HepG2 (cell line): ENCODE data around the gene PELI2. TPM values are rescaled to one million over a fixed set of nuclear protein-coding genes. Genes with fewer than 3 reads are reported as not detected.

Source experiments
- ATAC-seq: fragments of 200-7000 bp; cut with Tn5 transposase; 3 replicates; pipeline ENCODE4 v1.9.1; 2020; ENCODE audit warnings: mild to moderate bottlenecking, moderate library complexity
- BruUV-seq: library from RNA; stranded (reverse); fragments of 400-500 nt; replicated peaks from 2 replicates; lab custom pipeline; 2021; lab: Mats Ljungman, UMichigan
- CTCF ChIA-PET: fragments of 300-600 bp; formaldehyde crosslinking; extraction: SDS; loops from one replicate; lab custom pipeline; 2021; ENCODE audit warnings: low total read pairs, inconsistent platforms, low intra/inter-chr PET ratio; lab: Yijun Ruan, JAX
- POLR2A ChIA-PET: fragments of 350-600 bp; sonication (Branson Sonifier 250); formaldehyde crosslinking; loops from one replicate; lab custom pipeline; 2020; ENCODE audit warnings: antibody characterized with exemption, inconsistent platforms; lab: Yijun Ruan, JAX
- DNase-seq: peaks from one replicate; pipeline ENCODE4 v3.0.0-alpha.2; 2015; ENCODE audit warnings: low spot score
- FAIRE-seq: peaks from 3 replicates; lab custom pipeline; 2011; peaks lifted over from hg19 to GRCh38; lab: Jason Lieb, UNC
- H2AFZ ChIP-seq: one replicate; pipeline ENCODE4 v1.6.1; 2011; ENCODE audit warnings: low read length, inconsistent platforms
- H3K27ac ChIP-seq: fragments of 300-600 bp; 3 replicates; pipeline ENCODE4 v1.8.0; 2011; ENCODE audit warnings: mixed run types, mild to moderate bottlenecking, mixed read lengths, low read length, inconsistent platforms; ENCODE audit not compliant: insufficient read depth; ENCODE audit errors: extremely low read length
- H3K27me3 ChIP-seq, 2 experiments: fragments of 200-600 bp in 1 of 2; 2 replicates in 1 of 2; 3 replicates in 1 of 2; pipeline versions ENCODE4 v1.6.0 to v1.8.0; 2011; ENCODE audit warnings: low read length in 2 of 2, mild to moderate bottlenecking in 2 of 2, moderate library complexity in 2 of 2, inconsistent platforms in 1 of 2; ENCODE audit not compliant: insufficient read depth in 2 of 2, control insufficient read depth in 1 of 2
- H3K36me3 ChIP-seq, 2 experiments: fragments of 200-600 bp in 1 of 2; replicated peaks in 1 of 2; 2 replicates in 1 of 2; 3 replicates in 1 of 2; pipeline versions ENCODE4 v1.5.1 to v1.8.0; 2011; ENCODE audit warnings: low read length in 2 of 2, inconsistent platforms in 1 of 2; ENCODE audit not compliant: insufficient read depth in 2 of 2, control insufficient read depth in 1 of 2
- H3K4me1 ChIP-seq: 2 replicates; pipeline ENCODE4 v1.5.1; 2012; ENCODE audit warnings: low read length, inconsistent platforms; ENCODE audit not compliant: insufficient read depth
- H3K4me2 ChIP-seq: 2 replicates; pipeline ENCODE4 v1.6.0; 2011; ENCODE audit warnings: low read depth, low read length, inconsistent platforms
- H3K4me3 ChIP-seq, 3 experiments: fragments of 200-600 bp in 1 of 3; sonication (generic), shearing (Covaris generic) in 1 of 3; replicated peaks in 1 of 3; 2 replicates each; pipeline ENCODE4 v1.5.1; 2011 to 2016; ENCODE audit warnings: low read length in 3 of 3, inconsistent platforms in 2 of 3, low read depth in 2 of 3, mild to moderate bottlenecking in 2 of 3, control low read depth in 1 of 3, mixed read lengths in 1 of 3; ENCODE audit not compliant: insufficient read depth in 1 of 3
- H3K79me2 ChIP-seq: one replicate; pipeline ENCODE4 v1.6.1; 2011; ENCODE audit warnings: low read length, inconsistent platforms; ENCODE audit not compliant: insufficient read depth
- H3K9ac ChIP-seq: 2 replicates; pipeline ENCODE4 v1.6.0; 2011; ENCODE audit warnings: mild to moderate bottlenecking, low read depth, low read length, inconsistent platforms; ENCODE audit not compliant: insufficient read depth
- H3K9me3 ChIP-seq: 2 replicates; pipeline ENCODE4 v1.5.1; 2012; ENCODE audit warnings: mild to moderate bottlenecking, low read length
- H4K20me1 ChIP-seq: 2 replicates; pipeline ENCODE4 v1.6.0; 2011; ENCODE audit warnings: inconsistent platforms, mild to moderate bottlenecking, low read length, moderate library complexity; ENCODE audit not compliant: insufficient read depth
- DBP ChIP-seq: sonication (generic); formaldehyde crosslinking; IDR thresholded peaks from 2 replicates; pipeline ENCODE4 v1.4.0; 2020; ENCODE audit warnings: missing genetic modification reagents; ENCODE audit errors: not compliant biosample characterization
- MLLT10 ChIP-seq: sonication (generic); formaldehyde crosslinking; IDR thresholded peaks from 2 replicates; pipeline ENCODE4 v1.4.0; 2020; ENCODE audit warnings: missing genetic modification reagents
- SOX13 ChIP-seq, 3 experiments: fragments of 450-650 bp in 1 of 3; sonication (generic) in 1 of 3; formaldehyde crosslinking in 1 of 3; IDR thresholded peaks in 2 of 3; conservative IDR thresholded peaks in 1 of 3; 2 replicates each; pipeline versions ENCODE4 v1.5.0 to v1.6.1; 2016 to 2020; ENCODE audit warnings: antibody characterized with exemption in 1 of 3, mild to moderate bottlenecking in 1 of 3, missing compliant biosample characterization in 1 of 3, missing genetic modification reagents in 1 of 3, moderate library complexity in 1 of 3
- ZBTB7A ChIP-seq: sonication (generic); formaldehyde crosslinking; IDR thresholded peaks from 2 replicates; pipeline ENCODE4 v1.8.0; 2022; ENCODE audit warnings: mild to moderate bottlenecking, missing genetic modification reagents
- ZKSCAN8 ChIP-seq: IDR thresholded peaks from 2 replicates; pipeline ENCODE4 v1.6.1; 2016; ENCODE audit warnings: borderline replicate concordance, missing genetic modification reagents, missing compliant biosample characterization
- WGBS: methylation state at CpG from one replicate; pipeline ENCODE4 v1.1.6; 2017; ENCODE audit warnings: low lambda C conversion rate; 5-methylcytosine and 5-hydroxymethylcytosine counted together
- in situ Hi-C: cut with HindIII; loops from 2 replicates; pipeline ENCODE4 v1.10.0; 2017; ENCODE audit warnings: low pct_unique_long_range_greater_than_20kb; ENCODE audit not compliant: extremely low pct_ligation_motif_present
- intact Hi-C: fragments of 100-400 bp; cut with micrococcal nuclease; formaldehyde crosslinking; loops from one replicate; pipeline ENCODE4 v1.10.0; 2022; ENCODE audit not compliant: unreplicated experiment
- polyA plus RNA-seq, 8 experiments: library from polyadenylated mRNA; depleted of rRNA in 3 of 8; stranded (reverse) in 7 of 8; unstranded in 1 of 8; fragments of >200 nt; fragmentation: Illumina TruSeq in 4 of 8; extraction: Trizol in 4 of 8; gene quantifications; 2 replicates each; pipeline versions ENCODE4 v1.2.1 to v1.2.3, GENCODE V29; 2011 to 2016; ENCODE audit warnings: low read depth in 4 of 8, missing spikeins in 1 of 8, mixed read lengths in 1 of 8; ENCODE audit not compliant: insufficient read depth in 1 of 8
- total RNA-seq, 5 experiments: library from RNA; depleted of rRNA; stranded (reverse); fragments of >200 nt; fragmentation: Illumina TruSeq; extraction: Trizol; gene quantifications; 2 replicates each; pipeline ENCODE4 v1.2.3, GENCODE V29; 2016; ENCODE audit warnings: low read depth in 1 of 5
- TF ChIP-seq, protein P1 (sequence below): sonication (generic); formaldehyde crosslinking; IDR thresholded peaks from 2 replicates; pipeline ENCODE4 v1.4.0; 2020; ENCODE audit warnings: mild to moderate bottlenecking, low read depth, missing genetic modification reagents
- TF ChIP-seq, protein P2 (sequence below): sonication (generic); formaldehyde crosslinking; IDR thresholded peaks from 2 replicates; pipeline ENCODE4 v1.4.0; 2020; ENCODE audit warnings: missing genetic modification reagents
- TF ChIP-seq, protein P3 (sequence below): sonication (generic); formaldehyde crosslinking; IDR thresholded peaks from 2 replicates; pipeline ENCODE4 v1.4.0; 2020; ENCODE audit warnings: missing genetic modification reagents
- TF ChIP-seq, protein P4 (sequence below): sonication (generic); formaldehyde crosslinking; IDR thresholded peaks from 2 replicates; pipeline ENCODE4 v1.4.0; 2020; ENCODE audit warnings: missing genetic modification reagents
- TF ChIP-seq, protein P5 (sequence below): sonication (generic); formaldehyde crosslinking; IDR thresholded peaks from 2 replicates; pipeline ENCODE4 v1.8.0; 2023; ENCODE audit warnings: mild to moderate bottlenecking, missing genetic modification reagents

Gene PELI2
- total and polyA plus RNA-seq, 2 of the 13 experiments (the other 11 are each of a cell fraction or from before 2014, with no cell fraction given) = 0.07 TPM; not detected in 1

- Histone ChIP-seq H3K9ac (no peak overlapping the region), H3K36me3 (no peaks in the 10 kb centered on the region), H3K4me2 (no peak overlapping the region), H3K4me3 (no peak overlapping the region), H3K79me2 (no peaks in the 10 kb centered on the region), H3K27me3 (no peaks in the 10 kb centered on the region; a peak in 1 of 5 replicates), H3K4me1 (no peaks in the 10 kb centered on the region), H2AFZ (no peak overlapping the region), H3K27ac (no peak overlapping the region), H3K9me3 (no peaks in the 10 kb centered on the region), H4K20me1 (no peaks in the 10 kb centered on the region)
- ChIA-PET POLR2A (no interaction called here), CTCF (no interaction called here)
- no peak for ATAC-seq
- BruUV-seq = no TSS peak
- TF ChIP-seq DBP (no peak), MLLT10 (no peak), ZKSCAN8 (CRISPR knock-in tag) (no peak), SOX13 (IDR thresholded peaks at IDR 0.05) (no peak), SOX13 (CRISPR knock-in tag; conservative IDR thresholded peaks at IDR 0.05 in 1 of 2, IDR thresholded peaks at IDR 0.05 in 1 of 2) (no peak), ZBTB7A (CRISPR knock-in tag) (no peak)
- TF ChIP-seq, protein P1, sequence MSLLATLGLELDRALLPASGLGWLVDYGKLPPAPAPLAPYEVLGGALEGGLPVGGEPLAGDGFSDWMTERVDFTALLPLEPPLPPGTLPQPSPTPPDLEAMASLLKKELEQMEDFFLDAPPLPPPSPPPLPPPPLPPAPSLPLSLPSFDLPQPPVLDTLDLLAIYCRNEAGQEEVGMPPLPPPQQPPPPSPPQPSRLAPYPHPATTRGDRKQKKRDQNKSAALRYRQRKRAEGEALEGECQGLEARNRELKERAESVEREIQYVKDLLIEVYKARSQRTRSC = no peak
- TF ChIP-seq, protein P2, sequence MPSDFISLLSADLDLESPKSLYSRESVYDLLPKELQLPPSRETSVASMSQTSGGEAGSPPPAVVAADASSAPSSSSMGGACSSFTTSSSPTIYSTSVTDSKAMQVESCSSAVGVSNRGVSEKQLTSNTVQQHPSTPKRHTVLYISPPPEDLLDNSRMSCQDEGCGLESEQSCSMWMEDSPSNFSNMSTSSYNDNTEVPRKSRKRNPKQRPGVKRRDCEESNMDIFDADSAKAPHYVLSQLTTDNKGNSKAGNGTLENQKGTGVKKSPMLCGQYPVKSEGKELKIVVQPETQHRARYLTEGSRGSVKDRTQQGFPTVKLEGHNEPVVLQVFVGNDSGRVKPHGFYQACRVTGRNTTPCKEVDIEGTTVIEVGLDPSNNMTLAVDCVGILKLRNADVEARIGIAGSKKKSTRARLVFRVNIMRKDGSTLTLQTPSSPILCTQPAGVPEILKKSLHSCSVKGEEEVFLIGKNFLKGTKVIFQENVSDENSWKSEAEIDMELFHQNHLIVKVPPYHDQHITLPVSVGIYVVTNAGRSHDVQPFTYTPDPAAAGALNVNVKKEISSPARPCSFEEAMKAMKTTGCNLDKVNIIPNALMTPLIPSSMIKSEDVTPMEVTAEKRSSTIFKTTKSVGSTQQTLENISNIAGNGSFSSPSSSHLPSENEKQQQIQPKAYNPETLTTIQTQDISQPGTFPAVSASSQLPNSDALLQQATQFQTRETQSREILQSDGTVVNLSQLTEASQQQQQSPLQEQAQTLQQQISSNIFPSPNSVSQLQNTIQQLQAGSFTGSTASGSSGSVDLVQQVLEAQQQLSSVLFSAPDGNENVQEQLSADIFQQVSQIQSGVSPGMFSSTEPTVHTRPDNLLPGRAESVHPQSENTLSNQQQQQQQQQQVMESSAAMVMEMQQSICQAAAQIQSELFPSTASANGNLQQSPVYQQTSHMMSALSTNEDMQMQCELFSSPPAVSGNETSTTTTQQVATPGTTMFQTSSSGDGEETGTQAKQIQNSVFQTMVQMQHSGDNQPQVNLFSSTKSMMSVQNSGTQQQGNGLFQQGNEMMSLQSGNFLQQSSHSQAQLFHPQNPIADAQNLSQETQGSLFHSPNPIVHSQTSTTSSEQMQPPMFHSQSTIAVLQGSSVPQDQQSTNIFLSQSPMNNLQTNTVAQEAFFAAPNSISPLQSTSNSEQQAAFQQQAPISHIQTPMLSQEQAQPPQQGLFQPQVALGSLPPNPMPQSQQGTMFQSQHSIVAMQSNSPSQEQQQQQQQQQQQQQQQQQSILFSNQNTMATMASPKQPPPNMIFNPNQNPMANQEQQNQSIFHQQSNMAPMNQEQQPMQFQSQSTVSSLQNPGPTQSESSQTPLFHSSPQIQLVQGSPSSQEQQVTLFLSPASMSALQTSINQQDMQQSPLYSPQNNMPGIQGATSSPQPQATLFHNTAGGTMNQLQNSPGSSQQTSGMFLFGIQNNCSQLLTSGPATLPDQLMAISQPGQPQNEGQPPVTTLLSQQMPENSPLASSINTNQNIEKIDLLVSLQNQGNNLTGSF (CRISPR knock-in tag) = no peak
- TF ChIP-seq, protein P3, sequence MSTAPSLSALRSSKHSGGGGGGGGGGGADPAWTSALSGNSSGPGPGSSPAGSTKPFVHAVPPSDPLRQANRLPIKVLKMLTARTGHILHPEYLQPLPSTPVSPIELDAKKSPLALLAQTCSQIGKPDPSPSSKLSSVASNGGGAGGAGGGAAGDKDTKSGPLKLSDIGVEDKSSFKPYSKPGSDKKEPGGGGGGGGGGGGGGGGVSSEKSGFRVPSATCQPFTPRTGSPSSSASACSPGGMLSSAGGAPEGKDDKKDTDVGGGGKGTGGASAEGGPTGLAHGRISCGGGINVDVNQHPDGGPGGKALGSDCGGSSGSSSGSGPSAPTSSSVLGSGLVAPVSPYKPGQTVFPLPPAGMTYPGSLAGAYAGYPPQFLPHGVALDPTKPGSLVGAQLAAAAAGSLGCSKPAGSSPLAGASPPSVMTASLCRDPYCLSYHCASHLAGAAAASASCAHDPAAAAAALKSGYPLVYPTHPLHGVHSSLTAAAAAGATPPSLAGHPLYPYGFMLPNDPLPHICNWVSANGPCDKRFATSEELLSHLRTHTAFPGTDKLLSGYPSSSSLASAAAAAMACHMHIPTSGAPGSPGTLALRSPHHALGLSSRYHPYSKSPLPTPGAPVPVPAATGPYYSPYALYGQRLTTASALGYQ (CRISPR knock-in tag) = no peak
- TF ChIP-seq, protein P4, sequence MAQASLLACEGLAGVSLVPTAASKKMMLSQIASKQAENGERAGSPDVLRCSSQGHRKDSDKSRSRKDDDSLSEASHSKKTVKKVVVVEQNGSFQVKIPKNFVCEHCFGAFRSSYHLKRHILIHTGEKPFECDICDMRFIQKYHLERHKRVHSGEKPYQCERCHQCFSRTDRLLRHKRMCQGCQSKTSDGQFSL (CRISPR knock-in tag) = no peak
- TF ChIP-seq, protein P5, sequence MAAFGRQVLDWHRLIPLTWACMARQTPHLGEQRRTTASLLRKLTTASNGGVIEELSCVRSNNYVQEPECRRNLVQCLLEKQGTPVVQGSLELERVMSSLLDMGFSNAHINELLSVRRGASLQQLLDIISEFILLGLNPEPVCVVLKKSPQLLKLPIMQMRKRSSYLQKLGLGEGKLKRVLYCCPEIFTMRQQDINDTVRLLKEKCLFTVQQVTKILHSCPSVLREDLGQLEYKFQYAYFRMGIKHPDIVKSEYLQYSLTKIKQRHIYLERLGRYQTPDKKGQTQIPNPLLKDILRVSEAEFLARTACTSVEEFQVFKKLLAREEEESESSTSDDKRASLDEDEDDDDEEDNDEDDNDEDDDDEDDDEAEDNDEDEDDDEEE (CRISPR knock-in tag) = no peak
- DNase-seq = no peak
- intact Hi-C loops = no loop called here
- no peak for FAIRE-seq
- in situ Hi-C loops = no loop called here
- 0% methylated on average over 2 of the region's 2 CpGs for WGBS
These were observed 87.7 kb downstream of the PELI2 start for GRCh38 chr14:56205881-56206280.
